Astrocyte of the cerebellum (primary cell): Measurements from ENCODE around the gene JARID2.
A peak's percentile ranks its signal among the peaks of the same experiment; 100 is the strongest.

Source experiments
- DNase-seq: peaks from one replicate; pipeline ENCODE4 v3.0.0-alpha.2; 2011; ENCODE audit warnings: low read depth
- H3K4me3 ChIP-seq: 2 replicates; pipeline ENCODE4 v1.5.1; 2011; ENCODE audit warnings: mild to moderate bottlenecking, low read depth, low read length, moderate library complexity
- in situ Hi-C: cut with HindIII; loops from 2 replicates; pipeline ENCODE4 v1.10.0; 2017; ENCODE audit warnings: low sequenced_read_pairs
- TF ChIP-seq, protein P1 (sequence below): IDR thresholded peaks from 2 replicates; pipeline ENCODE4 v1.5.1; 2012; ENCODE audit warnings: low read length, low read depth, moderate library complexity, mild to moderate bottlenecking; ENCODE audit errors: missing control alignments

Gene JARID2

DNA sequence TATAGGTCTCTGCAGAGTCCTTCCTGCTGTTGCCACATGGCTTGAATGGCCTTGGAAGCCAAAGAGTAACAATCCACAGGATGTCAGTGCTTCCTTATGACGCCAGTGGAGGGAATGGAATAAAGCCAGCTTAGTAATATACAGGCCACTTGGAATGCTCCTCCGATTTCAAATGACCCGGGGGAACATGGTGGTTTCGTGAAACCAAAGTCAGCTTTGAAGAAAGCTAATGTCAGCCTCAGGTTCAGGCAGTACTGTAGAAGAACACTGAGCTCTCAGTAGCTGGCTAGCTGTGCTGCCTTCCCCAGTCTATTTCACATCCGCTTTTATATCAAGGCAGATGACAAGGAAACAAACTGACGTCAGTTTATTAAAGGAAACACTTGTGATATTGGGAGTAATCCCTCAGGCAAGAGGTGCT, 227.9 kb downstream of the JARID2 start:
- H3K4me3 ChIP-seq, result no peak overlapping the region
- peak; percentile 88 for DNase-seq
- in situ Hi-C loops, result no loop called here
- TF ChIP-seq, protein P1, sequence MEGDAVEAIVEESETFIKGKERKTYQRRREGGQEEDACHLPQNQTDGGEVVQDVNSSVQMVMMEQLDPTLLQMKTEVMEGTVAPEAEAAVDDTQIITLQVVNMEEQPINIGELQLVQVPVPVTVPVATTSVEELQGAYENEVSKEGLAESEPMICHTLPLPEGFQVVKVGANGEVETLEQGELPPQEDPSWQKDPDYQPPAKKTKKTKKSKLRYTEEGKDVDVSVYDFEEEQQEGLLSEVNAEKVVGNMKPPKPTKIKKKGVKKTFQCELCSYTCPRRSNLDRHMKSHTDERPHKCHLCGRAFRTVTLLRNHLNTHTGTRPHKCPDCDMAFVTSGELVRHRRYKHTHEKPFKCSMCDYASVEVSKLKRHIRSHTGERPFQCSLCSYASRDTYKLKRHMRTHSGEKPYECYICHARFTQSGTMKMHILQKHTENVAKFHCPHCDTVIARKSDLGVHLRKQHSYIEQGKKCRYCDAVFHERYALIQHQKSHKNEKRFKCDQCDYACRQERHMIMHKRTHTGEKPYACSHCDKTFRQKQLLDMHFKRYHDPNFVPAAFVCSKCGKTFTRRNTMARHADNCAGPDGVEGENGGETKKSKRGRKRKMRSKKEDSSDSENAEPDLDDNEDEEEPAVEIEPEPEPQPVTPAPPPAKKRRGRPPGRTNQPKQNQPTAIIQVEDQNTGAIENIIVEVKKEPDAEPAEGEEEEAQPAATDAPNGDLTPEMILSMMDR, result no peak

DNA sequence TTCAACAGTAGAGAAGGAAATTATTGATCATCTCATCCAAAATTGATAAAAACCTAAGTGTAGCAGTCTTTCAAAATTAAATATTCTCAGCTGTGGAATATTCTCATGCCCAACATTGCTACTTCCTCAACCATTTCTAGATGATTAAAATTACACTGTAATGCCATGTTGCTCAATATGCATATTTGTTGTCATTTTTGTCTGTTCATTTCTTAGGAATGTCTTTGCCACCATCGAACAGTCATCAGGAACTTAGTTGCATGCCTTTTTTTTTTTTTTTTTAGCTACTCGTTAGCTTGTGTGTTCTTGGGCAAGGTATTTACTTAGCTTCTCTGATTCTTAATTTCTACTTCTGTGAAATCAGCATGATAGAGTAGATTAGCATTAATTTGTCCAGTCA, 228.3 kb downstream of the JARID2 start:
- TF ChIP-seq, protein P1, result no peak
- in situ Hi-C loops, result no loop called here
- no peak overlapping the region for H3K4me3 ChIP-seq
- no peak for DNase-seq

DNA sequence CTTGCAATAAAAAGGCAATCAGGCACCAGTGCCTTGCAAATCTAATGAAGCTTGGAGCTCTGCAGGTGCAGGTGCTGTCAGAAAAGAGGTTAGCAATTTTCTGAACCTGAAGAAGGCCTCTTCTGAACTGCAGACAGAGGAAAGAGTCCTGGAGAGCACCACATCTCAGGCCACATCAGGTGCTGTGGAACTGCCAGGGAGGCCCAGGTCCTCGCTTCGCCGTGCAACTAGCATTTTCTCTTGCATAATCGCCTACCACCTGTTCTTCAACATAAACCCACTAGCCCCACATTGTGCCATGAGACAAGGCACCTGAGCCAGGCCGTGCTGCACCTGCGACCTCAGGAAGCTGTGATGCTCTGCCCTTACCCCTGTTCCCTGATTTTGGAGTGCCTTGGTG, 229.4 kb downstream of the JARID2 start:
- H3K4me3 ChIP-seq, result no peak overlapping the region
- DNase-seq, result no peak
- TF ChIP-seq, protein P1, result no peak
- in situ Hi-C loops, result no loop called here

DNA sequence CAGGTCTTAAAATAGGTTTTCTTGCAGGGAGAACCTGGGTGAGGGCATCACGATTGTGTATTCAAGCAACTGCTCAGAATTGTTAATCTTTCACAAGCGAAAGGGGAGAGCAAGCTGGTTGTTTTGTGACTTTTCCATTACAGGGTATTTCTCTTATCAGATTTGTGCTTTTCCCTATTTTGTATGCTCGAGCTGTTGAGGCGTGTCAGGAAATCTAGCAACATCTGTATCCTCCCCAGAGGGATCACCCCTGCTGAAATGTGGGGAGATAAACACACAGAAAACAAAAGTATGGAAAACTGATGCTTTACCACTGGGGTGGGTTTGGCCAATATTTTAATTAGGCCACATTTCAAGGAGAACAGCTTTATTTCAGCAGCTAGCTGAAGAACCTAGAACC, 230.0 kb downstream of the JARID2 start:
- TF ChIP-seq, protein P1, result no peak
- no peak overlapping the region for H3K4me3 ChIP-seq
- DNase-seq, result no peak
- in situ Hi-C loops, result no loop called here

DNA sequence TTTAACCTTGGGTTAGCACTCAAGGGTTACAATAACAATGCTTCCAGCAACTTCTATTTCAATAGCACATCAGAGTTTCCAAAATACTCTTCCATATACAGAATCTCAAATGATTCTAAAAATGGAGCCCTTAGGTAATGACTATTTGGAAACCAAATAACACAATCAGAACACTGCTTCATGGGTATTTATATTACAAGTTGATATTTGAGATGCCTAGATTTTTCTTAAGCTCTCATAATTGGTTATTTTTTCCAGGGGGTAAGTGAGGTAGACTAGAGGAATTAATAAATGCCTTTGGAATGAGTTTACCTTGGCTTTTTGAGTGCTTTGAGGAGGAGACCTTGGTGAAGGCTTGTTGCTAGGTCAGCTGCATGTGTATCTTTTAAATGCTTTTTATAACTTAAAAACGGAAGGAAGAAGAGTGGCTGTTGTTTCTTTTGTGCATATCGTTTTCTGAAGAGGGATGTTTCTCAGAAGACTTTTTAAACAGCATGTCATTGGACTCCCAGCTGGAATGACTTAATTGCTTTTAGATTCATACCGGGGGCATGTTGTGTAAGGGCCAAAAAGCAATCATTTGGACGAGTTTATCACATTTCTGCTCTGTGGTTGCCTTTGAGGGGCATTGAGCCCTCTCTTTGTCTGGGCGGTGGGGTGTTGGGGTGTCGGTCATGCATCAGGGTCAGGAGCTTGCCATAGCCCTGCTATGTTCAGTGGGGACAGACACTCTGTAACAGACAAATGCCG, 230.9 kb downstream of the JARID2 start:
- TF ChIP-seq, protein P1, result no peak
- in situ Hi-C loops, result no loop called here
- H3K4me3 ChIP-seq, result no peak overlapping the region
- DNase-seq, result no peak

DNA sequence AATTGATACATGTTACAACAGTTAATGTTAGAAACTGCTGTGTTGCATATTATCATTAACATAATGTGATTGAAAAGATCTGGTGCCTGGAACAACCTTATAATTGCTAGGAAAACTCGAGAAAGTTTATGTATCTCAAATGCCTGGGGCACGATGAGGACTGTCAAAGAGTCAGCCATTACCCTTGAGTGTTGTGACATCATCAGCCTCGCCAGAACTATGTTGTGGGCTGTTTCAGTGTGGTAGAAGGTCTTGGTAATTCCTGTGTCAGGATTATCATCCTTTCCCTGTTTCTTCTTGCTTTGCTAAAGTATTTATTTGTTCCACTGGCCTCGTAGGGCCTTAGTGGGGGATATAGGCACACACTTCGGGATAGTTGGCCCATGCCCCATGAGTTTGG, 231.9 kb downstream of the JARID2 start:
- no peak for DNase-seq
- no peak overlapping the region for H3K4me3 ChIP-seq
- in situ Hi-C loops, result no loop called here
- TF ChIP-seq, protein P1, result no peak
